Measurements from ENCODE around the gene SFRP2.

DNA sequence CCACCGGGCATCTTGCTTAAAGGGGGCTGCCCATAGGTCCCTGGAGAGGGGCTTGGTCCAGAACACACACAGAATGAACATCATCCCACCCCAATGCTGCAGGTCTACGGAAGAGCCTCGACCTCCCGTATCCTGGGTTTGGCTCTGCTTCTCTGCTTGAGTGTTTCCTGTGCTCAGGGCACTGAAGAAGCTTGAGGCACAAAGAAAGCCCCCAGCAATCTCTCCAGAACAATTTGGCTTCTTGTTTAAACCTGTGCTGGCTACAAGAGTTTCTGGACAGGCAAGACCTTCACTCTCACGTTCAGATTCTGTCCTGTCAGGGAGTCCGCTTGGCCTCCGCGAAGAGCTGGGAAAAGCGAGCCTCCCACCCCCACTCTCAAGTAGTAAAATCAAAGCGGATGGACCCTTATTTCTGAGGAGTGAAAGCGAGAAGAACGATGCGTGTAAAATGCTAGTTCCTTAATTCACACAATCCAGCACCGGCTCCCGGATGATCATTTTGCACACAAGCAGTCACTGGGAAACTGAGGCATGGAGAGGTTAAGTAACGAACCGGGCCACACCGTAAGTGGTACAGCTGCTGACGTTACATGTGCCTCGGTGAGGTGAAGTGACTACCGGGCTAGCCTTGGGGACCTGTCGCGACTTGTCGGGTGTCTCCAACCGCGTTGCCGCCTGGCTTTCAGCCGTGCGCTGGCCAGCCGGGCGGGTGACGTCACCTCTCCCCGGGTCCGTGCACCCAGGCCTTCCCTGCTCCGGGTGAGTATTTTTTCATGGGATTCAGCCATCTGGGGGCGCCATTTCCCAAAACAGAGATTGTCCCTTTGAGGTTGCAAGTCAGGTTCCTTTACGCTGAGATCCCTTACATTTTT, 3.1 kb upstream of the SFRP2 start:
- TF ChIP-seq, protein P1, sequence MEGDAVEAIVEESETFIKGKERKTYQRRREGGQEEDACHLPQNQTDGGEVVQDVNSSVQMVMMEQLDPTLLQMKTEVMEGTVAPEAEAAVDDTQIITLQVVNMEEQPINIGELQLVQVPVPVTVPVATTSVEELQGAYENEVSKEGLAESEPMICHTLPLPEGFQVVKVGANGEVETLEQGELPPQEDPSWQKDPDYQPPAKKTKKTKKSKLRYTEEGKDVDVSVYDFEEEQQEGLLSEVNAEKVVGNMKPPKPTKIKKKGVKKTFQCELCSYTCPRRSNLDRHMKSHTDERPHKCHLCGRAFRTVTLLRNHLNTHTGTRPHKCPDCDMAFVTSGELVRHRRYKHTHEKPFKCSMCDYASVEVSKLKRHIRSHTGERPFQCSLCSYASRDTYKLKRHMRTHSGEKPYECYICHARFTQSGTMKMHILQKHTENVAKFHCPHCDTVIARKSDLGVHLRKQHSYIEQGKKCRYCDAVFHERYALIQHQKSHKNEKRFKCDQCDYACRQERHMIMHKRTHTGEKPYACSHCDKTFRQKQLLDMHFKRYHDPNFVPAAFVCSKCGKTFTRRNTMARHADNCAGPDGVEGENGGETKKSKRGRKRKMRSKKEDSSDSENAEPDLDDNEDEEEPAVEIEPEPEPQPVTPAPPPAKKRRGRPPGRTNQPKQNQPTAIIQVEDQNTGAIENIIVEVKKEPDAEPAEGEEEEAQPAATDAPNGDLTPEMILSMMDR (IDR thresholded peaks at IDR 0.05): no peak
- no peak for TF ChIP-seq POLR2A (IDR thresholded peaks at IDR 0.05)

Measured in uterus (tissue), 2 donors.